ENCODE measurements around the gene SPATC1L. TPM values are rescaled to one million over a fixed set of nuclear protein-coding genes. Genes with fewer than 3 reads are reported as not detected.

SPATC1L gene
- polyA plus RNA-seq, 3 donors: 3.3 to 6.7 (median 5.8) TPM

GRCh38 chr21:46205766-46206162 is 21.5 kb upstream of the SPATC1L start:
- Histone ChIP-seq H4K20me1 (ENCODE audit: insufficient read depth, low read length) (no peaks in the 10 kb centered on the region), H3K4me3 (replicated peaks in 1 of 3; ENCODE audit: low read depth in 2 of 3, low read length in 3 of 3) (no peak overlapping the region), H3K27me3 (ENCODE audit: control insufficient read depth in 2 of 2, insufficient read depth in 2 of 2, low read length in 2 of 2) (no peaks in the 10 kb centered on the region), H3K27ac (ENCODE audit: low read depth in 1 of 2, low read length in 2 of 2) (no peak overlapping the region), H3K9me3 (replicated peaks in 1 of 2; ENCODE audit: control insufficient read depth in 1 of 2, insufficient read depth in 1 of 2, low read length in 2 of 2) (no peaks in the 10 kb centered on the region), H3K4me2 (replicated peaks; ENCODE audit: extremely low read depth, low read length, poor library complexity, severe bottlenecking) (no peak overlapping the region), H2AFZ (ENCODE audit: insufficient read depth, low read depth, low read length, poor library complexity, severe bottlenecking) (no peak overlapping the region), H3K4me1 (ENCODE audit: control insufficient read depth in 1 of 2, insufficient read depth in 2 of 2, low read length in 2 of 2) (no peaks in the 10 kb centered on the region), H3K9ac (ENCODE audit: insufficient read depth, low read length, poor library complexity, severe bottlenecking) (no peak overlapping the region), H3K79me2 (ENCODE audit: insufficient read depth, low read length) (no peaks in the 10 kb centered on the region), H3K36me3 (replicated peaks in 1 of 2; ENCODE audit: control insufficient read depth in 1 of 2, insufficient read depth in 2 of 2, low read length in 2 of 2) (peaks cover 2 to 36% of the 10 kb centered on the region in 2 donors)
- H3K27me3 Mint-ChIP-seq (ENCODE audit: low read depth in 3 of 3): peaks cover 0 to 3% (median 0%) of the 10 kb centered on the region in 3 donors
- no peaks in the 10 kb centered on the region for H3K9me3 Mint-ChIP-seq
- H3K4me1 Mint-ChIP-seq: no peaks in the 10 kb centered on the region
- TF ChIP-seq, protein P1, sequence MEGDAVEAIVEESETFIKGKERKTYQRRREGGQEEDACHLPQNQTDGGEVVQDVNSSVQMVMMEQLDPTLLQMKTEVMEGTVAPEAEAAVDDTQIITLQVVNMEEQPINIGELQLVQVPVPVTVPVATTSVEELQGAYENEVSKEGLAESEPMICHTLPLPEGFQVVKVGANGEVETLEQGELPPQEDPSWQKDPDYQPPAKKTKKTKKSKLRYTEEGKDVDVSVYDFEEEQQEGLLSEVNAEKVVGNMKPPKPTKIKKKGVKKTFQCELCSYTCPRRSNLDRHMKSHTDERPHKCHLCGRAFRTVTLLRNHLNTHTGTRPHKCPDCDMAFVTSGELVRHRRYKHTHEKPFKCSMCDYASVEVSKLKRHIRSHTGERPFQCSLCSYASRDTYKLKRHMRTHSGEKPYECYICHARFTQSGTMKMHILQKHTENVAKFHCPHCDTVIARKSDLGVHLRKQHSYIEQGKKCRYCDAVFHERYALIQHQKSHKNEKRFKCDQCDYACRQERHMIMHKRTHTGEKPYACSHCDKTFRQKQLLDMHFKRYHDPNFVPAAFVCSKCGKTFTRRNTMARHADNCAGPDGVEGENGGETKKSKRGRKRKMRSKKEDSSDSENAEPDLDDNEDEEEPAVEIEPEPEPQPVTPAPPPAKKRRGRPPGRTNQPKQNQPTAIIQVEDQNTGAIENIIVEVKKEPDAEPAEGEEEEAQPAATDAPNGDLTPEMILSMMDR (IDR thresholded peaks at IDR 0.05): no peak
- no peak for DNase-seq
- H3K4me3 Mint-ChIP-seq: no peak overlapping the region
- WGBS (ENCODE audit: insufficient coverage): 95% methylated on average over 14 of the region's 16 CpGs
- H3K36me3 Mint-ChIP-seq: peaks cover 39 to 49% of the 10 kb centered on the region in 2 donors
- intact Hi-C loops (cut with micrococcal nuclease): no loop called here
- peak overlapping the region in 1 of 7 donors; percentile 62 for H3K27ac Mint-ChIP-seq

GRCh38 chr21:46205166-46205565 is 20.9 kb upstream of the SPATC1L start:
- no peaks in the 10 kb centered on the region for H3K27me3 ChIP-seq (ENCODE audit: control insufficient read depth in 2 of 2, insufficient read depth in 2 of 2, low read length in 2 of 2)
- Mint-ChIP-seq H3K27ac (no peak overlapping the region), H3K36me3 (peaks cover 43 to 46% of the 10 kb centered on the region in 2 donors), H3K9me3 (no peaks in the 10 kb centered on the region), H3K4me1 (no peaks in the 10 kb centered on the region), H3K27me3 (ENCODE audit: low read depth in 3 of 3) (peaks cover 0 to 3% (median 0%) of the 10 kb centered on the region in 3 donors), H3K4me3 (no peak overlapping the region)
- intact Hi-C loops (cut with micrococcal nuclease): no loop called here
- H3K4me2 ChIP-seq (replicated peaks; ENCODE audit: extremely low read depth, low read length, poor library complexity, severe bottlenecking): no peak overlapping the region
- no peak overlapping the region for H3K9ac ChIP-seq (ENCODE audit: insufficient read depth, low read length, poor library complexity, severe bottlenecking)
- H4K20me1 ChIP-seq (ENCODE audit: insufficient read depth, low read length): no peaks in the 10 kb centered on the region
- WGBS (ENCODE audit: insufficient coverage): 95% methylated on average over 15 of the region's 18 CpGs
- no peaks in the 10 kb centered on the region for H3K79me2 ChIP-seq (ENCODE audit: insufficient read depth, low read length)
- TF ChIP-seq, protein P1 (IDR thresholded peaks at IDR 0.05): no peak
- no peak overlapping the region for H2AFZ ChIP-seq (ENCODE audit: insufficient read depth, low read depth, low read length, poor library complexity, severe bottlenecking)
- H3K4me3 ChIP-seq (replicated peaks in 1 of 3; ENCODE audit: low read depth in 2 of 3, low read length in 3 of 3): no peak overlapping the region
- no peaks in the 10 kb centered on the region for H3K4me1 ChIP-seq (ENCODE audit: control insufficient read depth in 1 of 2, insufficient read depth in 2 of 2, low read length in 2 of 2)
- peaks cover 2 to 39% of the 10 kb centered on the region in 2 donors for H3K36me3 ChIP-seq (replicated peaks in 1 of 2; ENCODE audit: control insufficient read depth in 1 of 2, insufficient read depth in 2 of 2, low read length in 2 of 2)
- no peaks in the 10 kb centered on the region for H3K9me3 ChIP-seq (replicated peaks in 1 of 2; ENCODE audit: control insufficient read depth in 1 of 2, insufficient read depth in 1 of 2, low read length in 2 of 2)
- no peak for DNase-seq
- H3K27ac ChIP-seq (ENCODE audit: low read depth in 1 of 2, low read length in 2 of 2): no peak overlapping the region

Measured in CD14-positive monocyte (primary cell).